Body of pancreas (tissue), 4 donors: ENCODE measurements around the gene TTLL5. TPM values are rescaled to one million over a fixed set of nuclear protein-coding genes. Genes with fewer than 3 reads are reported as not detected.

ENCODE experiments used
- ATAC-seq: fragments of 150-250 bp; one replicate; pipeline ENCODE4 v1.9.1; 2016
- DNase-seq, 4 donors: peaks; one replicate each; pipeline ENCODE4 v3.0.0-alpha.2; 2019
- H3K27ac ChIP-seq, 4 donors: fragments of 200-600 bp; sonication (generic); 1 replicate in 3 of 4; 2 replicates in 1 of 4; pipeline versions ENCODE4 v1.5.1 to v1.6.1; 2016 to 2019; ENCODE audit warnings: mild to moderate bottlenecking in 1 of 4, mixed read lengths in 1 of 4, moderate library complexity in 1 of 4
- H3K27me3 ChIP-seq, 2 donors: fragments of 200-600 bp; sonication (generic); one replicate each; pipeline ENCODE4 v1.6.0; 2016; ENCODE audit warnings: mild to moderate bottlenecking in 1 of 2
- H3K36me3 ChIP-seq, 2 donors: fragments of 200-600 bp; sonication (generic); replicated peaks in 1 of 2; 2 replicates each; pipeline ENCODE4 v1.5.1; 2016; ENCODE audit warnings: low read depth in 2 of 2; ENCODE audit not compliant: insufficient read depth in 1 of 2
- H3K4me1 ChIP-seq: fragments of 200-600 bp; sonication (generic); one replicate; pipeline ENCODE4 v1.6.0; 2016
- H3K4me3 ChIP-seq, 2 donors: fragments of 200-600 bp; sonication (generic); 1 replicate in 1 of 2; 2 replicates in 1 of 2; pipeline ENCODE4 v1.5.1; 2016 to 2019
- H3K9me3 ChIP-seq, 3 donors: fragments of 200-600 bp; sonication (generic); 1 replicate in 2 of 3; 2 replicates in 1 of 3; pipeline ENCODE4 v1.5.1; 2016
- POLR2A ChIP-seq, 3 donors: fragments of 450-650 bp; IDR thresholded peaks; one replicate each; pipeline ENCODE4 v1.6.1; 2016; ENCODE audit warnings: antibody characterized with exemption in 3 of 3, mild to moderate bottlenecking in 2 of 3
- WGBS, 2 donors: methylation state at CpG; one replicate each; pipeline ENCODE4 v1.1.5; 2017; 5-methylcytosine and 5-hydroxymethylcytosine counted together
- intact Hi-C: fragments of 100-400 bp; cut with DNase I; formaldehyde crosslinking; loops from one replicate; pipeline ENCODE4 v1.15.1; 2023
- total RNA-seq, 2 donors: library from RNA; depleted of rRNA; stranded (reverse); fragments of >200 nt; gene quantifications; one replicate each; pipeline ENCODE4 v1.1.0, GENCODE V29; 2016
- TF ChIP-seq, protein P1 (sequence below), 7 experiments: fragments of 450-650 bp in 4 of 7; fragments of 200-600 bp in 3 of 7; sonication (generic) in 3 of 7; IDR thresholded peaks; one replicate each; pipeline ENCODE4 v1.5.1; 2016 to 2019; ENCODE audit warnings: antibody characterized with exemption in 7 of 7

Gene TTLL5
- total RNA-seq, 2 donors from 2014 or later: 21.0 to 21.8 TPM

DNA sequence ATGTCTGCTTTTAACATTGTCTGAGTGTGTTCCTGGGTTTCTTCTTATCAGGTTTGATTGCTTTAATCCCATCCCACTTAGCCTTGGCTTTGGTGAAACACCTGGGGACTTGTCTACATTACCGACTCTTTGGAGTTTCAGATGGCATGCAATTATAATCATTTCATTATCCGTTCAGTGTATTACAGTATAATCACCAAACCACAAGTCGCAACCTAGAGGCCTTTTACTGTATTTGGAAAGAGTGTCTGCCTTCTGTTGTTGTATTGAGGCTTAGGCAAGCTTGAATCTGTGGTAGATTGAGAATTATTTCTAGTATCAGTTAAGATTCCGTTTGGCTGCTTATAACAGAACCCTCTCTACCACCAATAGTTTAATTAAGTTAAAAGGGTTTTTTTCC is 216.8 kb downstream of the TTLL5 start:
- Histone ChIP-seq H3K36me3 (no peaks in the 10 kb centered on the region), H3K9me3 (no peaks in the 10 kb centered on the region), H3K4me3 (no peak overlapping the region), H3K27ac (peak overlapping the region; percentile 50 to 65 (median 54)), H3K27me3 (no peaks in the 10 kb centered on the region), H3K4me1 (peaks cover 31% of the 10 kb centered on the region)
- WGBS, 2 donors: 37% methylated on average over 4 of the region's 4 CpGs
- intact Hi-C loops: no loop called here
- TF ChIP-seq POLR2A (IDR thresholded peaks at IDR 0.05): no peak
- TF ChIP-seq, protein P1, sequence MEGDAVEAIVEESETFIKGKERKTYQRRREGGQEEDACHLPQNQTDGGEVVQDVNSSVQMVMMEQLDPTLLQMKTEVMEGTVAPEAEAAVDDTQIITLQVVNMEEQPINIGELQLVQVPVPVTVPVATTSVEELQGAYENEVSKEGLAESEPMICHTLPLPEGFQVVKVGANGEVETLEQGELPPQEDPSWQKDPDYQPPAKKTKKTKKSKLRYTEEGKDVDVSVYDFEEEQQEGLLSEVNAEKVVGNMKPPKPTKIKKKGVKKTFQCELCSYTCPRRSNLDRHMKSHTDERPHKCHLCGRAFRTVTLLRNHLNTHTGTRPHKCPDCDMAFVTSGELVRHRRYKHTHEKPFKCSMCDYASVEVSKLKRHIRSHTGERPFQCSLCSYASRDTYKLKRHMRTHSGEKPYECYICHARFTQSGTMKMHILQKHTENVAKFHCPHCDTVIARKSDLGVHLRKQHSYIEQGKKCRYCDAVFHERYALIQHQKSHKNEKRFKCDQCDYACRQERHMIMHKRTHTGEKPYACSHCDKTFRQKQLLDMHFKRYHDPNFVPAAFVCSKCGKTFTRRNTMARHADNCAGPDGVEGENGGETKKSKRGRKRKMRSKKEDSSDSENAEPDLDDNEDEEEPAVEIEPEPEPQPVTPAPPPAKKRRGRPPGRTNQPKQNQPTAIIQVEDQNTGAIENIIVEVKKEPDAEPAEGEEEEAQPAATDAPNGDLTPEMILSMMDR (IDR thresholded peaks at IDR 0.05): no peak
- no peak for DNase-seq
- peak; percentile 27 for ATAC-seq

DNA sequence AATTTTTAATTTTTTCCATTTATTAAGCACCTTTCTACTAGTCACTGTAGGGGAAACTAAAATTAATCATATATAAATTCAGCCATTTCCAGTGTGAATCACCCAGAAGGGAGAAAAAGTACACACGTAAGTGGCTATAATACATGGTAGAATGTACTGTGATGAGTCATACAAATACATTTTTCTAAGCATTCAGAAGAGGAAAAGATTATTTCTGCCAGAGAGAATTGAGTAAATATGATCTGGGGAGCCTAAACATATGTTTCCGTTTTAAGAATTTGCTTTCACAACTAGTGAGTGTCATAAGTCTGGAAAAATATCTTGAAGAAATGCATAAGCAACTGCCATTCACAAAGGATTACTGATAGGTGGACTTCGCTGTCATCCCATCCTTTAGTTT is 218.0 kb downstream of the TTLL5 start:
- ATAC-seq: no peak
- 74 to 80% methylated on average over 3 of the region's 3 CpGs for WGBS, 2 donors
- Histone ChIP-seq H3K4me3 (no peak overlapping the region), H3K9me3 (no peaks in the 10 kb centered on the region), H3K27ac (no peak overlapping the region), H3K36me3 (no peaks in the 10 kb centered on the region), H3K27me3 (no peaks in the 10 kb centered on the region), H3K4me1 (peaks cover 31% of the 10 kb centered on the region)
- no peak for DNase-seq
- TF ChIP-seq, protein P1 (IDR thresholded peaks at IDR 0.05): no peak
- no peak for TF ChIP-seq POLR2A (IDR thresholded peaks at IDR 0.05)
- intact Hi-C loops: no loop called here

DNA sequence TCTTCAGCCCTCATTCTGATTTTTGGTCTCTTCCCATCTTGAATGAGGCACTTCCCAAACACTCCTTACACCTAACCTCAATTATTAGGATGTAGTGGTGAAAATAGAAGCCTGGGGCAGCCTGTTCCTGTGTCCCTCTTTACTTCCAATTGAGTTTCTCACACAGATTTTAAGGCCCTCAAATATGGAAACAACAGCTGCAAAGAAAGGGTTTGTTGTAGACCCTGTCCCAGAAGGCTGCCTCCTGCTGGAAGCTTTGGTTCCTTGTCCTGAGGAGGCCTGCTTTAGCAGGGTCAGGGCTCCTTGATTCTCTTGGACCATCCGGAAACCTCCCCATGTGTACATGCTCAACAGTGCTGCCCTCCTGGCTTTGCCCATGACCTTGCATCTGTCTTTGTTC is 219.5 kb downstream of the TTLL5 start:
- H3K9me3 ChIP-seq: no peaks in the 10 kb centered on the region
- H3K36me3 ChIP-seq: no peaks in the 10 kb centered on the region
- H3K27me3 ChIP-seq: no peaks in the 10 kb centered on the region
- H3K4me3 ChIP-seq: no peak overlapping the region
- TF ChIP-seq, protein P1 (IDR thresholded peaks at IDR 0.05): peak in 1 of 7 experiments; percentile 4
- TF ChIP-seq POLR2A (IDR thresholded peaks at IDR 0.05): no peak
- no peak for ATAC-seq
- intact Hi-C loops: no loop called here
- no peak overlapping the region for H3K27ac ChIP-seq
- DNase-seq: no peak
- whole genome bisulfite sequencing, 2 donors: 92 to 100% methylated on average over 1 of the region's 1 CpG
- peaks cover 31% of the 10 kb centered on the region for H3K4me1 ChIP-seq

DNA sequence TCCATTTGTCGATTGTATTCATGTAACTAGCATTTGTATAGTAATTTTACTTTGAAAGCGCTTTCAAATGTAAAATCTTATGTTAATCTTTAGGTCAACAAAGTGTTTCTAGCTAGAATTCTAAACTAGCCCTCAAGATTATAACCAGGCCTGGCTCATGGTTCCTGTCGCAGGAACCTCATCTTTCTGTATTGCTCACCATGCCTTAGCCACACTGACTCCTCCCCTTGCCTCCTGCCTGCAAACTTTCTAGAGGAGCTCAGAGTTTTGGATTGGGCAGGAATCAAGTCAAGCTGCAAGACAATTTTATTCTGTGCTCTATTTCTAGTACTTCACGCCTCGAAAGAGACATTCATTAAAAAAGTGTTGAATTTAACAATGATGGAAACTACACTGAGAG is 220.9 kb downstream of the TTLL5 start:
- no peaks in the 10 kb centered on the region for H3K27me3 ChIP-seq
- no peaks in the 10 kb centered on the region for H3K9me3 ChIP-seq
- no peak overlapping the region for H3K4me3 ChIP-seq
- H3K27ac ChIP-seq: no peak overlapping the region
- TF ChIP-seq, protein P1 (IDR thresholded peaks at IDR 0.05): no peak
- no peak for TF ChIP-seq POLR2A (IDR thresholded peaks at IDR 0.05)
- intact Hi-C loops: no loop called here
- DNase-seq (no peak), ATAC-seq (no peak)
- H3K36me3 ChIP-seq: no peaks in the 10 kb centered on the region
- WGBS, 2 donors: 93 to 96% methylated on average over 5 of the region's 5 CpGs
- H3K4me1 ChIP-seq: peaks cover 16% of the 10 kb centered on the region

DNA sequence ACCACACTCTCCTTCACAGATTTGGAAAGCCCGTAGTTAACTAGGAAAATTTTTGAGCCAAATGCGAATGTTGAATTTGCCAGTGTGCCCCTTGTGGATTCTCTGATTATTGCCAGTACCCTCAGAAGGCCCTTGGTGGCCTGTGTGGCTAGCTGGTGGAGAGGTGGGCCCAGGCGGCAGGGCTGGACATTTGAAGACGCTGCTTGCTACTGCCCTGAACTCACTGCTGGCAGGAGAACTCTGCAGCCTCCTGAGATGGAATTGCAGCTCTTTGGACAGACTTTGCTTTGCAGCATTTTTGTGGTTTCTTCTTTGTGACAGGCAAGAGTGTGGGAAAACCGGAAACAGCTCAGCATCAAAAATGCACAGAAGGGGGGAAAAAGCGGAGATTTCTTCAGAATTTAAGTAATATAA is 223.2 kb downstream of the TTLL5 start:
- no peaks in the 10 kb centered on the region for H3K27me3 ChIP-seq
- no peak for DNase-seq
- no peak overlapping the region for H3K27ac ChIP-seq
- no peak overlapping the region for H3K4me3 ChIP-seq
- no peaks in the 10 kb centered on the region for H3K4me1 ChIP-seq
- WGBS, 2 donors: 65 to 73% methylated on average over 5 to 6 of the region's 6 CpGs
- intact Hi-C loops: no loop called here
- no peaks in the 10 kb centered on the region for H3K9me3 ChIP-seq
- H3K36me3 ChIP-seq: no peaks in the 10 kb centered on the region
- TF ChIP-seq POLR2A (IDR thresholded peaks at IDR 0.05): no peak
- TF ChIP-seq, protein P1 (IDR thresholded peaks at IDR 0.05): peak in 5 of 7 experiments; percentile 19 to 31 (median 29)
- no peak for ATAC-seq
